ENCODE data around the gene KLRC2.

DNA sequence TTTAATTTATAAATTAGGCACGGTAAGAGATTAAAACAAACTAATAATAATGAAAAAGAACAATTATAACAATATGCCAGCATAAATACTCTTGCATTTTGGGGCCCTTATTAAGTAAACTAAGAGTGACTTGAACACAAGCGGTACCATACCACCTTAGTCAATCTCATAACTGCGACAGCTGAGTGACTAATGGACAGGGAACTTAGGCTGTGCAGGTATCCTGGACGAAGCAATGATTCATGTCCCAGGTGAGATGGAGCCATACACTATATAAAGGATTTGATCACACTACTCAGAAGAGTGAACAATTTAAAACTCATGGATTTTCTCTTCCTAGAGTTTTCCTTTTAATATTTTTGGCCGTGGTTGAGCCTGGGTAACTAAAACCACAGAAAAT, 30.5 kb downstream of the KLRC2 start:
- TF ChIP-seq, protein P1, sequence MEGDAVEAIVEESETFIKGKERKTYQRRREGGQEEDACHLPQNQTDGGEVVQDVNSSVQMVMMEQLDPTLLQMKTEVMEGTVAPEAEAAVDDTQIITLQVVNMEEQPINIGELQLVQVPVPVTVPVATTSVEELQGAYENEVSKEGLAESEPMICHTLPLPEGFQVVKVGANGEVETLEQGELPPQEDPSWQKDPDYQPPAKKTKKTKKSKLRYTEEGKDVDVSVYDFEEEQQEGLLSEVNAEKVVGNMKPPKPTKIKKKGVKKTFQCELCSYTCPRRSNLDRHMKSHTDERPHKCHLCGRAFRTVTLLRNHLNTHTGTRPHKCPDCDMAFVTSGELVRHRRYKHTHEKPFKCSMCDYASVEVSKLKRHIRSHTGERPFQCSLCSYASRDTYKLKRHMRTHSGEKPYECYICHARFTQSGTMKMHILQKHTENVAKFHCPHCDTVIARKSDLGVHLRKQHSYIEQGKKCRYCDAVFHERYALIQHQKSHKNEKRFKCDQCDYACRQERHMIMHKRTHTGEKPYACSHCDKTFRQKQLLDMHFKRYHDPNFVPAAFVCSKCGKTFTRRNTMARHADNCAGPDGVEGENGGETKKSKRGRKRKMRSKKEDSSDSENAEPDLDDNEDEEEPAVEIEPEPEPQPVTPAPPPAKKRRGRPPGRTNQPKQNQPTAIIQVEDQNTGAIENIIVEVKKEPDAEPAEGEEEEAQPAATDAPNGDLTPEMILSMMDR (optimal IDR thresholded peaks at IDR 0.05 in 1 of 3, IDR thresholded peaks at IDR 0.05 in 1 of 3, conservative IDR thresholded peaks at IDR 0.05 in 1 of 3; ENCODE audit: extremely low read depth in 1 of 3, insufficient read depth in 2 of 3, low read length in 3 of 3), result no peak
- TF ChIP-seq EZH2 (IDR thresholded peaks at IDR 0.05; ENCODE audit: low read length), result no peak

Data from keratinocyte (primary cell).